ENCODE measurements around the gene ASGR2.

The ASGR2 gene

GRCh38 chr17:7094652-7095019 lies 20.0 kb downstream of the ASGR2 start:
- TF ChIP-seq SIN3A (IDR thresholded peaks at IDR 0.05; ENCODE audit: borderline replicate concordance, insufficient read depth, low read length), result no peak
- TF ChIP-seq REST (IDR thresholded peaks at IDR 0.05; ENCODE audit: insufficient read depth in 1 of 2, low read depth in 2 of 2, low read length in 2 of 2), result no peak
- TF ChIP-seq FOXP2 (optimal IDR thresholded peaks at IDR 0.05; ENCODE audit: borderline replicate concordance, extremely low read depth, extremely low read length, insufficient read depth), result no peak
- no peak for TF ChIP-seq POLR2AphosphoS5 (IDR thresholded peaks at IDR 0.05; ENCODE audit: low read depth, low read length)
- no peak for TF ChIP-seq TAF1 (IDR thresholded peaks at IDR 0.05; ENCODE audit: borderline replicate concordance, insufficient read depth, low read length)

- TF ChIP-seq TAF1 (IDR thresholded peaks at IDR 0.05; ENCODE audit: borderline replicate concordance, insufficient read depth, low read length) (no peak), SIN3A (IDR thresholded peaks at IDR 0.05; ENCODE audit: borderline replicate concordance, insufficient read depth, low read length) (no peak), FOXP2 (optimal IDR thresholded peaks at IDR 0.05; ENCODE audit: borderline replicate concordance, extremely low read depth, extremely low read length, insufficient read depth) (no peak), POLR2AphosphoS5 (IDR thresholded peaks at IDR 0.05; ENCODE audit: low read depth, low read length) (no peak), REST (IDR thresholded peaks at IDR 0.05; ENCODE audit: insufficient read depth in 1 of 2, low read depth in 2 of 2, low read length in 2 of 2) (no peak)
Observed at GRCh38 chr17:7084088-7084487, 30.5 kb downstream of the ASGR2 start.

- TF ChIP-seq FOXP2 (optimal IDR thresholded peaks at IDR 0.05; ENCODE audit: borderline replicate concordance, extremely low read depth, extremely low read length, insufficient read depth) (no peak), POLR2AphosphoS5 (IDR thresholded peaks at IDR 0.05; ENCODE audit: low read depth, low read length) (no peak), REST (IDR thresholded peaks at IDR 0.05; ENCODE audit: insufficient read depth in 1 of 2, low read depth in 2 of 2, low read length in 2 of 2) (no peak), TAF1 (IDR thresholded peaks at IDR 0.05; ENCODE audit: borderline replicate concordance, insufficient read depth, low read length) (no peak), SIN3A (IDR thresholded peaks at IDR 0.05; ENCODE audit: borderline replicate concordance, insufficient read depth, low read length) (no peak)
Observed at GRCh38 chr17:7083592-7083991, 31.0 kb downstream of the ASGR2 start.

GRCh38 chr17:7081341-7082062 lies 33.1 kb downstream of the ASGR2 start:
- TF ChIP-seq FOXP2 (optimal IDR thresholded peaks at IDR 0.05; ENCODE audit: borderline replicate concordance, extremely low read depth, extremely low read length, insufficient read depth), result no peak
- peak; percentile 88 to 92 for TF ChIP-seq REST (IDR thresholded peaks at IDR 0.05; ENCODE audit: insufficient read depth in 1 of 2, low read depth in 2 of 2, low read length in 2 of 2)
- TF ChIP-seq POLR2AphosphoS5 (IDR thresholded peaks at IDR 0.05; ENCODE audit: low read depth, low read length), result no peak
- no peak for TF ChIP-seq SIN3A (IDR thresholded peaks at IDR 0.05; ENCODE audit: borderline replicate concordance, insufficient read depth, low read length)

All from PFSK-1 (cell line).